ENCODE measurements around the gene MYL12A.

Gene MYL12A

GRCh38 chr18:3294435-3295080 lies 47.0 kb downstream of the MYL12A start:
- Histone ChIP-seq H4K91ac (ENCODE audit: low read depth, low read length, poor library complexity) (no peak overlapping the region), H3K27me3 (ENCODE audit: control insufficient read depth in 3 of 3, insufficient read depth in 3 of 3, low read depth in 1 of 3, low read length in 3 of 3) (no peaks in the 10 kb centered on the region), H3K9me3 (replicated peaks in 1 of 2; ENCODE audit: control insufficient read depth in 2 of 2, insufficient read depth in 1 of 2, low read depth in 1 of 2, low read length in 2 of 2) (peaks cover 5 to 8% of the 10 kb centered on the region in 2 donors), H3K4me3 (ENCODE audit: low read length in 2 of 2) (peak overlapping the region in 1 of 2 donors; percentile 20), H3K23ac (ENCODE audit: low read depth, low read length, poor library complexity) (no peak overlapping the region), H2BK15ac (ENCODE audit: low read length) (no peak overlapping the region), H3K14ac (ENCODE audit: low read length) (no peak overlapping the region), H3K4me1 (ENCODE audit: control insufficient read depth in 2 of 2, insufficient read depth in 1 of 2, low read depth in 1 of 2, low read length in 2 of 2) (peaks cover 0 to 4% of the 10 kb centered on the region in 2 donors), H3K36me3 (replicated peaks in 1 of 2; ENCODE audit: control insufficient read depth in 2 of 2, insufficient read depth in 2 of 2, low read length in 2 of 2) (no peaks in the 10 kb centered on the region), H4K8ac (ENCODE audit: low read depth, low read length) (no peak overlapping the region), H3K9ac (ENCODE audit: low read depth, low read length, poor library complexity) (no peak overlapping the region), H2AK5ac (ENCODE audit: low read depth, low read length) (no peak overlapping the region), H3K4ac (ENCODE audit: low read length) (no peak overlapping the region), H3K18ac (ENCODE audit: low read length) (no peak overlapping the region), H2AFZ (ENCODE audit: low read length) (no peak overlapping the region), H3K27ac (replicated peaks; ENCODE audit: low read length) (no peak overlapping the region), H3K4me2 (ENCODE audit: insufficient read depth, low read length, poor library complexity, severe bottlenecking) (no peak overlapping the region), H2BK12ac (ENCODE audit: low read length) (no peak overlapping the region), H2BK5ac (ENCODE audit: low read length) (no peak overlapping the region), H3K79me1 (ENCODE audit: low read depth, low read length) (peaks cover 3% of the 10 kb centered on the region), H2BK120ac (ENCODE audit: low read depth, low read length) (no peak overlapping the region)
- 100% methylated on average over 1 of the region's 3 CpGs; no CpG with 5 or more reads in 1 of the 2 donors for WGBS, 2 donors (ENCODE audit: extremely low coverage in 2 of 2, insufficient read length in 2 of 2, insufficient replicate concordance in 1 of 2)
- DNase-seq (ENCODE audit: low spot score) = no peak

GRCh38 chr18:3297025-3297984 lies 49.7 kb downstream of the MYL12A start:
- peak overlapping the region; percentile 92 for H3K9ac ChIP-seq (ENCODE audit: low read depth, low read length, poor library complexity)
- H2BK5ac ChIP-seq (ENCODE audit: low read length) = peak overlapping the region; percentile 62
- peak overlapping the region; percentile 17 for H2BK120ac ChIP-seq (ENCODE audit: low read depth, low read length)
- H3K23ac ChIP-seq (ENCODE audit: low read depth, low read length, poor library complexity) = peak overlapping the region; percentile 95
- H3K4me2 ChIP-seq (ENCODE audit: insufficient read depth, low read length, poor library complexity, severe bottlenecking) = peak overlapping the region; percentile 76
- peaks cover 0 to 4% of the 10 kb centered on the region in 2 donors for H3K4me1 ChIP-seq (ENCODE audit: control insufficient read depth in 2 of 2, insufficient read depth in 1 of 2, low read depth in 1 of 2, low read length in 2 of 2)
- H3K18ac ChIP-seq (ENCODE audit: low read length) = peak overlapping the region; percentile 99
- DNase-seq (ENCODE audit: low spot score) = peak; percentile 78
- peak overlapping the region; percentile 93 for H2AFZ ChIP-seq (ENCODE audit: low read length)
- H3K36me3 ChIP-seq (replicated peaks in 1 of 2; ENCODE audit: control insufficient read depth in 2 of 2, insufficient read depth in 2 of 2, low read length in 2 of 2) = no peaks in the 10 kb centered on the region
- peaks cover 3 to 5% of the 10 kb centered on the region in 2 donors for H3K9me3 ChIP-seq (replicated peaks in 1 of 2; ENCODE audit: control insufficient read depth in 2 of 2, insufficient read depth in 1 of 2, low read depth in 1 of 2, low read length in 2 of 2)
- H4K8ac ChIP-seq (ENCODE audit: low read depth, low read length) = peak overlapping the region; percentile 67
- peak overlapping the region; percentile 21 for H3K27ac ChIP-seq (replicated peaks; ENCODE audit: low read length)
- peaks cover 3% of the 10 kb centered on the region for H3K79me1 ChIP-seq (ENCODE audit: low read depth, low read length)
- no CpG with 5 or more reads among the region's 18 CpGs for WGBS, 2 donors (ENCODE audit: extremely low coverage in 2 of 2, insufficient read length in 2 of 2, insufficient replicate concordance in 1 of 2)
- no peak overlapping the region for H2BK12ac ChIP-seq (ENCODE audit: low read length)
- peak overlapping the region; percentile 75 for H2BK15ac ChIP-seq (ENCODE audit: low read length)
- H2AK5ac ChIP-seq (ENCODE audit: low read depth, low read length) = peak overlapping the region; percentile 87
- no peak overlapping the region for H4K91ac ChIP-seq (ENCODE audit: low read depth, low read length, poor library complexity)
- H3K4me3 ChIP-seq (ENCODE audit: low read length in 2 of 2) = peak overlapping the region; percentile 65 to 89
- peak overlapping the region; percentile 90 for H3K4ac ChIP-seq (ENCODE audit: low read length)
- H3K14ac ChIP-seq (ENCODE audit: low read length) = peak overlapping the region; percentile 75
- no peaks in the 10 kb centered on the region for H3K27me3 ChIP-seq (ENCODE audit: control insufficient read depth in 3 of 3, insufficient read depth in 3 of 3, low read depth in 1 of 3, low read length in 3 of 3)

DNA sequence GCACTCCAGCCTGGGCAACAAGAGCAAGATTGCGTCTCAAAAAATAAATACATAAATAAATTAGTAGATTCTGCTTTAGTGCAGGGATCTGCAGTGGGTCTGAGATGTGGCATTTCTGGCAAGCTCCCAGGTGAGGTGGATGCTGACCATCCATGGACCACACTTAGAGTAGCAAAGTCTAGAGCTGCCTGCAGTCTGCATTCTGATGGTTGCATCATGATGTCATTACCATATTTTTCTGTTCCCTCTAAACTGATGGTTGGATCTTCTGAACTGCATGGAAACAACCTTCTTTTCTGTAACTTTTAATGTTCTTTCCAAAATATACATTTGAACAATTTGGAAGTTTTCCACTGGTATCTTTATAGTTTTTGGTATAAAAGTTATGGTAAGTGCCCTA lies 57.2 kb downstream of the MYL12A start:
- H3K79me1 ChIP-seq (ENCODE audit: low read depth, low read length) = no peaks in the 10 kb centered on the region
- no peak overlapping the region for H3K27ac ChIP-seq (replicated peaks; ENCODE audit: low read length)
- no peak overlapping the region for H3K18ac ChIP-seq (ENCODE audit: low read length)
- no peak for DNase-seq (ENCODE audit: low spot score)
- no peak overlapping the region for H3K23ac ChIP-seq (ENCODE audit: low read depth, low read length, poor library complexity)
- H2AK5ac ChIP-seq (ENCODE audit: low read depth, low read length) = no peak overlapping the region
- no peak overlapping the region for H3K4ac ChIP-seq (ENCODE audit: low read length)
- H3K27me3 ChIP-seq (ENCODE audit: control insufficient read depth in 3 of 3, insufficient read depth in 3 of 3, low read depth in 1 of 3, low read length in 3 of 3) = no peaks in the 10 kb centered on the region
- H2BK15ac ChIP-seq (ENCODE audit: low read length) = no peak overlapping the region
- no peaks in the 10 kb centered on the region for H3K9me3 ChIP-seq (replicated peaks in 1 of 2; ENCODE audit: control insufficient read depth in 2 of 2, insufficient read depth in 1 of 2, low read depth in 1 of 2, low read length in 2 of 2)
- H3K14ac ChIP-seq (ENCODE audit: low read length) = no peak overlapping the region
- H3K4me3 ChIP-seq (ENCODE audit: low read length in 2 of 2) = no peak overlapping the region
- H4K91ac ChIP-seq (ENCODE audit: low read depth, low read length, poor library complexity) = no peak overlapping the region
- H3K4me2 ChIP-seq (ENCODE audit: insufficient read depth, low read length, poor library complexity, severe bottlenecking) = no peak overlapping the region
- no peak overlapping the region for H4K8ac ChIP-seq (ENCODE audit: low read depth, low read length)
- no peak overlapping the region for H2BK12ac ChIP-seq (ENCODE audit: low read length)
- no peak overlapping the region for H2BK5ac ChIP-seq (ENCODE audit: low read length)
- no peaks in the 10 kb centered on the region for H3K4me1 ChIP-seq (ENCODE audit: control insufficient read depth in 2 of 2, insufficient read depth in 1 of 2, low read depth in 1 of 2, low read length in 2 of 2)
- no peak overlapping the region for H3K9ac ChIP-seq (ENCODE audit: low read depth, low read length, poor library complexity)
- H3K36me3 ChIP-seq (replicated peaks in 1 of 2; ENCODE audit: control insufficient read depth in 2 of 2, insufficient read depth in 2 of 2, low read length in 2 of 2) = no peaks in the 10 kb centered on the region
- H2BK120ac ChIP-seq (ENCODE audit: low read depth, low read length) = no peak overlapping the region
- WGBS, 2 donors (ENCODE audit: extremely low coverage in 2 of 2, insufficient read length in 2 of 2, insufficient replicate concordance in 1 of 2) = no CpG with 5 or more reads among the region's 1 CpG
- H2AFZ ChIP-seq (ENCODE audit: low read length) = no peak overlapping the region

DNA sequence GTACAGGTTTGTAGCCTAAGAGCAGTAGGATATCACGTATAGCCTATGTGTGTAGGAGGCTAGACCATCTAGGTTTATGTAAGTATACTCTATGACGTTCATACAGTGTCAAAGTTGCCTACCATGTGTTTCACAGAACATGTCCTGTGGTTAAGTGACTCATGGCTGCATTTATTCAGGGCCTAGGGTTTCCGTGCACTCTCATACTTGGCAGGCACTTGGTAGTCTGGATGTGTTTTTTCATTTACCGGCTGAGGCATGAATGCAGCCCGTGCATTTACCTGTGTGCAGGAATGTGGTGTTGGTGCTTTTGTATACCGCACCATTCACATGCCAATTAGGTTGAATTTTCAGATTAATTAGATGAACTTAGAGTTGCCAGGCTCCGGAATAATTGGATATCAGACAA lies 57.8 kb downstream of the MYL12A start:
- no peaks in the 10 kb centered on the region for H3K9me3 ChIP-seq (replicated peaks in 1 of 2; ENCODE audit: control insufficient read depth in 2 of 2, insufficient read depth in 1 of 2, low read depth in 1 of 2, low read length in 2 of 2)
- no peak overlapping the region for H3K23ac ChIP-seq (ENCODE audit: low read depth, low read length, poor library complexity)
- H3K14ac ChIP-seq (ENCODE audit: low read length) = no peak overlapping the region
- no peaks in the 10 kb centered on the region for H3K4me1 ChIP-seq (ENCODE audit: control insufficient read depth in 2 of 2, insufficient read depth in 1 of 2, low read depth in 1 of 2, low read length in 2 of 2)
- no peak overlapping the region for H3K4ac ChIP-seq (ENCODE audit: low read length)
- H3K9ac ChIP-seq (ENCODE audit: low read depth, low read length, poor library complexity) = no peak overlapping the region
- H3K36me3 ChIP-seq (replicated peaks in 1 of 2; ENCODE audit: control insufficient read depth in 2 of 2, insufficient read depth in 2 of 2, low read length in 2 of 2) = no peaks in the 10 kb centered on the region
- no peak overlapping the region for H2BK15ac ChIP-seq (ENCODE audit: low read length)
- H2BK12ac ChIP-seq (ENCODE audit: low read length) = no peak overlapping the region
- no peak overlapping the region for H2AFZ ChIP-seq (ENCODE audit: low read length)
- DNase-seq (ENCODE audit: low spot score) = no peak
- H3K79me1 ChIP-seq (ENCODE audit: low read depth, low read length) = no peaks in the 10 kb centered on the region
- no peak overlapping the region for H4K8ac ChIP-seq (ENCODE audit: low read depth, low read length)
- no peak overlapping the region for H3K4me3 ChIP-seq (ENCODE audit: low read length in 2 of 2)
- H2BK5ac ChIP-seq (ENCODE audit: low read length) = no peak overlapping the region
- H3K18ac ChIP-seq (ENCODE audit: low read length) = no peak overlapping the region
- H2AK5ac ChIP-seq (ENCODE audit: low read depth, low read length) = no peak overlapping the region
- no peak overlapping the region for H2BK120ac ChIP-seq (ENCODE audit: low read depth, low read length)
- WGBS, 2 donors (ENCODE audit: extremely low coverage in 2 of 2, insufficient read length in 2 of 2, insufficient replicate concordance in 1 of 2) = no CpG with 5 or more reads among the region's 7 CpGs
- no peak overlapping the region for H3K27ac ChIP-seq (replicated peaks; ENCODE audit: low read length)
- no peaks in the 10 kb centered on the region for H3K27me3 ChIP-seq (ENCODE audit: control insufficient read depth in 3 of 3, insufficient read depth in 3 of 3, low read depth in 1 of 3, low read length in 3 of 3)
- H3K4me2 ChIP-seq (ENCODE audit: insufficient read depth, low read length, poor library complexity, severe bottlenecking) = no peak overlapping the region
- H4K91ac ChIP-seq (ENCODE audit: low read depth, low read length, poor library complexity) = no peak overlapping the region

Measured in neuronal stem cell (in vitro differentiated cells).